A673 (cell line): ENCODE measurements around the gene TRPC1. TPM values are rescaled to one million over a fixed set of nuclear protein-coding genes. Genes with fewer than 3 reads are reported as not detected.

ENCODE experiments used
- BruUV-seq: library from RNA; stranded (reverse); fragments of 400-500 nt; replicated peaks from 2 replicates; lab custom pipeline; 2021; lab: Mats Ljungman, UMichigan
- CTCF ChIA-PET: fragments of 300-600 bp; sonication (Branson Sonifier 250); formaldehyde crosslinking; loops from one replicate; lab custom pipeline; 2022; ENCODE audit warnings: antibody characterized with exemption; lab: Charles Lee
- POLR2A ChIA-PET: fragments of 300-600 bp; sonication (Branson Sonifier 250); formaldehyde crosslinking; loops from one replicate; lab custom pipeline; 2022; ENCODE audit warnings: antibody characterized with exemption; ENCODE audit not compliant: low non-redundant PET; lab: Charles Lee
- DNase-seq: peaks from one replicate; pipeline ENCODE4 v3.0.0-alpha.2; 2015; ENCODE audit warnings: low spot score
- H3K27ac ChIP-seq: fragments of 200-600 bp; sonication (generic); 2 replicates; pipeline ENCODE4 v1.5.1; 2016; ENCODE audit warnings: mixed run types, low read depth, mild to moderate bottlenecking, mixed read lengths, antibody characterized with exemption, low read length; ENCODE audit not compliant: poor library complexity, severe bottlenecking
- H3K27me3 ChIP-seq: fragments of 200-600 bp; sonication (generic); replicated peaks from 2 replicates; pipeline ENCODE4 v1.6.1; 2017; ENCODE audit warnings: mixed run types, low read depth, mild to moderate bottlenecking, mixed read lengths, antibody characterized with exemption, low read length; ENCODE audit not compliant: insufficient read depth, poor library complexity
- H3K36me3 ChIP-seq: fragments of 200-600 bp; sonication (generic); 2 replicates; pipeline ENCODE4 v1.6.1; 2016; ENCODE audit warnings: mixed run types, mild to moderate bottlenecking, mixed read lengths, antibody characterized with exemption, low read length; ENCODE audit not compliant: insufficient read depth, poor library complexity, severe bottlenecking
- H3K4me1 ChIP-seq: fragments of 200-600 bp; sonication (generic); 2 replicates; pipeline ENCODE4 v1.6.1; 2017; ENCODE audit warnings: mixed run types, mild to moderate bottlenecking, mixed read lengths, antibody characterized with exemption, low read length; ENCODE audit not compliant: insufficient read depth, poor library complexity, severe bottlenecking
- H3K4me3 ChIP-seq: fragments of 200-600 bp; sonication (generic); 2 replicates; pipeline ENCODE4 v1.5.1; 2016; ENCODE audit warnings: low read depth, mixed run types, mild to moderate bottlenecking, mixed read lengths, low read length; ENCODE audit not compliant: poor library complexity, severe bottlenecking
- H3K9me3 ChIP-seq: fragments of 200-600 bp; sonication (generic); 2 replicates; pipeline ENCODE4 v1.6.1; 2016; ENCODE audit warnings: mixed run types, low read depth, mild to moderate bottlenecking, mixed read lengths, antibody characterized with exemption, low read length; ENCODE audit not compliant: poor library complexity, severe bottlenecking
- CTCF ChIP-seq: fragments of 300-800, 200-600 bp; sonication (generic); conservative IDR thresholded peaks from 2 replicates; pipeline ENCODE4 v1.5.1; 2017; ENCODE audit warnings: low read depth, mild to moderate bottlenecking, antibody characterized with exemption, low read length, moderate library complexity, mixed read lengths
- EZH2 ChIP-seq: fragments of 200-600 bp; sonication (generic); IDR thresholded peaks from 2 replicates; pipeline ENCODE4 v1.6.1; 2017; ENCODE audit warnings: borderline replicate concordance, low read depth, mild to moderate bottlenecking, mixed read lengths, antibody characterized with exemption, low read length; ENCODE audit not compliant: poor library complexity, severe bottlenecking
- intact Hi-C: fragments of 100-400 bp; cut with micrococcal nuclease; formaldehyde crosslinking; loops from one replicate; pipeline ENCODE4 v1.10.0; 2022; ENCODE audit not compliant: unreplicated experiment
- total RNA-seq: library from RNA; stranded (reverse); gene quantifications from 2 replicates; pipeline ENCODE4 v1.2.3, GENCODE V29; 2021

TRPC1 gene
- total RNA-seq, 1 experiment from 2014 or later: 0.88 TPM

- Histone ChIP-seq H3K27ac (no peak overlapping the region), H3K27me3 (peaks cover 11% of the 10 kb centered on the region), H3K36me3 (no peaks in the 10 kb centered on the region), H3K9me3 (no peaks in the 10 kb centered on the region), H3K4me3 (no peak overlapping the region), H3K4me1 (no peaks in the 10 kb centered on the region)
- TF ChIP-seq CTCF: no peak
- no TSS peak for BruUV-seq
- CTCF ChIA-PET: no interaction called here
- POLR2A ChIA-PET: no interaction called here
- intact Hi-C loops: no loop called here
- DNase-seq: no peak
Measured at GRCh38 chr3:142732066-142732465, 8.2 kb downstream of the TRPC1 start.

GRCh38 chr3:142734834-142735233, 11.0 kb downstream of the TRPC1 start:
- Histone ChIP-seq H3K9me3 (no peaks in the 10 kb centered on the region), H3K4me3 (no peak overlapping the region), H3K27ac (no peak overlapping the region), H3K36me3 (no peaks in the 10 kb centered on the region), H3K27me3 (no peaks in the 10 kb centered on the region), H3K4me1 (no peaks in the 10 kb centered on the region)
- ChIA-PET POLR2A (no interaction called here), CTCF (no interaction called here)
- no peak for DNase-seq
- intact Hi-C loops: no loop called here
- TF ChIP-seq EZH2: no peak
- no TSS peak for BruUV-seq

- Histone ChIP-seq H3K27ac (no peak overlapping the region), H3K9me3 (no peaks in the 10 kb centered on the region), H3K4me3 (no peak overlapping the region), H3K36me3 (no peaks in the 10 kb centered on the region), H3K4me1 (no peaks in the 10 kb centered on the region), H3K27me3 (no peaks in the 10 kb centered on the region)
- no peak for DNase-seq
- no peak for TF ChIP-seq CTCF
- no peak for TF ChIP-seq EZH2
- BruUV-seq: no TSS peak
- ChIA-PET CTCF (no interaction called here), POLR2A (no interaction called here)
- intact Hi-C loops: no loop called here
Measured at GRCh38 chr3:142735462-142735861, 11.6 kb downstream of the TRPC1 start.

GRCh38 chr3:142738396-142738795, 14.6 kb downstream of the TRPC1 start:
- Histone ChIP-seq H3K9me3 (no peaks in the 10 kb centered on the region), H3K4me1 (no peaks in the 10 kb centered on the region), H3K36me3 (no peaks in the 10 kb centered on the region), H3K4me3 (no peak overlapping the region), H3K27me3 (no peaks in the 10 kb centered on the region), H3K27ac (no peak overlapping the region)
- TF ChIP-seq CTCF: no peak
- ChIA-PET CTCF (no interaction called here), POLR2A (no interaction called here)
- DNase-seq: no peak
- intact Hi-C loops: no loop called here
- BruUV-seq: no TSS peak
